ENCODE measurements around the gene GRK1.

GRK1 gene

DNA sequence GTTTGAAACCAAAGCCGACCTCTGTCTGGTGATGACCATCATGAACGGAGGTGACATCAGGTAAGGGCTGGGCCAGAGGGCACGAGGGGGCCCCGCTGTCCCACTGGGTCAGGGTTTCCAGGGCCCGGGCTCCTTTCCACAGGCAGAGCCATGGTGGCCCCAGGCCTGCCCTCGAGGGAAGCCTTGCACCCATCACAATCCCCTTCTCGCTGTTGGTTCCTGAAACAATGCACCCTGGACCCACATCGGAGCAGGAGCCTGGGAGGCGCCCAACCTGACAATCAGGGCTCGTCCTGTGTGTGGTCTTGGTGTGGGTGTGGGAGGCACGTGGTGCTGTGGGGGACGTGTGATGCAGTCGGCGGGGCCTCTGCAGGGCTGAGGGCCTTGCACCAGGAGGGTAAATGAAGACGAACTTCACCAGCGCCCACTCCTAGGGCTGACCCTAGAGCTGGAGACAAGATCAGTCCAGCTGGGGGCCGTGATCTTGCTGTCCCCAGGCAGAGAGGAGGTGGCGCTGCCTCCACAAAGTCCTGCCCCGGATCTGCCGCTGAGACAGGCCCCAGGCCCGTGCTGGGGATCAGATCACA, 2.8 kb downstream of the GRK1 start:
- TF ChIP-seq, protein P1, sequence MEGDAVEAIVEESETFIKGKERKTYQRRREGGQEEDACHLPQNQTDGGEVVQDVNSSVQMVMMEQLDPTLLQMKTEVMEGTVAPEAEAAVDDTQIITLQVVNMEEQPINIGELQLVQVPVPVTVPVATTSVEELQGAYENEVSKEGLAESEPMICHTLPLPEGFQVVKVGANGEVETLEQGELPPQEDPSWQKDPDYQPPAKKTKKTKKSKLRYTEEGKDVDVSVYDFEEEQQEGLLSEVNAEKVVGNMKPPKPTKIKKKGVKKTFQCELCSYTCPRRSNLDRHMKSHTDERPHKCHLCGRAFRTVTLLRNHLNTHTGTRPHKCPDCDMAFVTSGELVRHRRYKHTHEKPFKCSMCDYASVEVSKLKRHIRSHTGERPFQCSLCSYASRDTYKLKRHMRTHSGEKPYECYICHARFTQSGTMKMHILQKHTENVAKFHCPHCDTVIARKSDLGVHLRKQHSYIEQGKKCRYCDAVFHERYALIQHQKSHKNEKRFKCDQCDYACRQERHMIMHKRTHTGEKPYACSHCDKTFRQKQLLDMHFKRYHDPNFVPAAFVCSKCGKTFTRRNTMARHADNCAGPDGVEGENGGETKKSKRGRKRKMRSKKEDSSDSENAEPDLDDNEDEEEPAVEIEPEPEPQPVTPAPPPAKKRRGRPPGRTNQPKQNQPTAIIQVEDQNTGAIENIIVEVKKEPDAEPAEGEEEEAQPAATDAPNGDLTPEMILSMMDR (IDR thresholded peaks at IDR 0.05; ENCODE audit: low read depth, low read length, missing control alignments) = no peak
- DNase-seq (ENCODE audit: extremely low read depth, low read depth) = no peak
- H3K4me3 ChIP-seq (replicated peaks; ENCODE audit: low read depth, low read length) = no peak overlapping the region

DNA sequence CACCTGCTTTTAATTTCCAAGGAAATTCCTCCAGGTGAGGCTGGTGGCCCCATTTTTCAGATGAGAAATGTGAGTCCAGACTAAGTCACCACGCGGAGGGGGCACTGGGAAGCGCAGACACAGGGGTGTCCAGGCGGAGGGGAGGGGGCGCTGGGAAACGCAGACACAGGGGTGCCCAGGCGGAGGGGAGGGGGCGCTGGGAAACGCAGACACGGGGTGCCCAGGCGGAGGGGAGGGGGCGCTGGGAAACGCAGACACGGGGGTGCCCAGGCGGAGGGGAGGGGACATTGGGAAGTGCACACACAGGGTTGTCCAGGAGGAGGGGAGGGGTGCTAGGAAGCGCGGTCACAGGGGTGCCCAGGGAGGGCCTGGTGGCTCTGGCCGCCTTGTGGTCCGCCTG, 3.5 kb downstream of the GRK1 start:
- TF ChIP-seq, protein P1 (IDR thresholded peaks at IDR 0.05; ENCODE audit: low read depth, low read length, missing control alignments) = no peak
- H3K4me3 ChIP-seq (replicated peaks; ENCODE audit: low read depth, low read length) = no peak overlapping the region
- no peak for DNase-seq (ENCODE audit: extremely low read depth, low read depth)

DNA sequence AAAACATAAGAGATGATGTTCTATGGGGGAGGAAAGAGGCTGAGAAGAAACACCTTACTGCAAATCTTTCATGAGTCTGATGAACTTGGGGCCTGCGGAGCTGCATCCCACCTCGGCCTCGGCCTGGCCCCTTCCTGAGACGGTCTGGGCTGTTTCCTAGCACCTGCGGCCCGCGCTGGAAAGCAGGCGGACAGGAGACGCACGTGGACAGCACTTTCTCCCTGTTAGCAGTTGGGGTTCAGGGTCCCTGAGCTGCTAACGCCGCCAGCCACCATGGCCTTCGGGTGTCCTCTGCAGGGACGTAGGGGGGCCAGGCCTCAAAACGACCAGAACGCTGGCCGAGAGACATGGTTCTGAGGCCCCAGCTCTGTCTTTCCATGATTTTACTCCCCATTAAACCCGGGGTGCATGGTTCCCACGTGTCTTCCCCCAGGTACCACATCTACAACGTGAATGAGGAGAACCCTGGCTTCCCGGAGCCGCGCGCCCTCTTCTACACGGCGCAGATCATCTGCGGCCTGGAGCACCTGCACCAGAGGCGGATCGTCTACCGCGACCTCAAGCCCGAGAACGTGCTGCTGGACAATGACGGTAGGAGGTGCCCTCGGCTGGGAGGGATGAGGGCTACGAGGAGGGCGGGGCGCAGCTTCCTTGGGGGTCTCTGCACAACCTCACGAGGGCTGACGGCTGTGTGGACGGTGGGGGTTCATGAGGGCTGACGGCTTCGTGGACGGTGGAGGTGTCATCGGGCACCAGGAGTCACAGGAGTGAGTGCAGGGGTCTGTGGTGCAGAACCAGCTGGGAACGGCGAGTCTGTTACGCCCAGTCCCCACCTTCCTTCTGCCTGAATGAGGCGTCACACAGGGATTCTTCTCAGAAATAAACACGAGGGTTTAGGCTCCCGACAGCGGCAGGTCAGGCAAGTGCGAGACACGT, 4.3 kb downstream of the GRK1 start:
- H3K4me3 ChIP-seq (replicated peaks; ENCODE audit: low read depth, low read length) = no peak overlapping the region
- TF ChIP-seq, protein P1 (IDR thresholded peaks at IDR 0.05; ENCODE audit: low read depth, low read length, missing control alignments) = no peak
- no peak for DNase-seq (ENCODE audit: extremely low read depth, low read depth)

DNA sequence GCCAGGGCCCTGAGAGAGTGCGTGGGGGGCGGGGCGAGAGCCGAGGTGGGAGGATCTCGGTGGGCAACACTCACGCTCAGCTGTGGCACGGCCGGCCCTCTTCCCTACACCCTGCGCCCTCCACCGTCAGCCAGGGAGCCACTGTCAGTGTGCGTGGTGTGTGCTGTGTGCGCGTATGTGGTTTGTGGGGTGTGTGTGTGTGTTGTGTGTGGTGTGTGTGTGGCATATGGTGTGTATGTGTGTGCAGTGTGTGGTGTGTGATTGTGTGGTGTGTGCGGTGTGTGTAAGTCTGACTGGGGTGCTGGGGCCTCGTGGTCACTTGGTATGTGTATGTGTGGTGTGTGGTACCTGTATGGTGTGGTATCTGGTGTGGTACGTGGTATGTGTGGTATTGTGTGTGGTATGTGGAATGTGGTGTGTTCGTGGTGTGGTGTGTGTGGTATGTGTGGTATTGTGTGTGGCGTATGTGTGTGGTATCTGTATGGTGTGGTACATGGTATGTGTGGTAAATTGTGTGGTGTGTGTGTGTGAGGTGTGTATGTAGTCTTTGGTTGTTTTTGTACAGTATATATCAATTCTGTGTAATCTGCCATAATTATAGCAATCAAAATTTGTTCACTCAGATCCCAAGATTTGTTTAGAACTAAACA, 5.1 kb downstream of the GRK1 start:
- no peak for DNase-seq (ENCODE audit: extremely low read depth, low read depth)
- H3K4me3 ChIP-seq (replicated peaks; ENCODE audit: low read depth, low read length) = no peak overlapping the region
- TF ChIP-seq, protein P1 (IDR thresholded peaks at IDR 0.05; ENCODE audit: low read depth, low read length, missing control alignments) = no peak

DNA sequence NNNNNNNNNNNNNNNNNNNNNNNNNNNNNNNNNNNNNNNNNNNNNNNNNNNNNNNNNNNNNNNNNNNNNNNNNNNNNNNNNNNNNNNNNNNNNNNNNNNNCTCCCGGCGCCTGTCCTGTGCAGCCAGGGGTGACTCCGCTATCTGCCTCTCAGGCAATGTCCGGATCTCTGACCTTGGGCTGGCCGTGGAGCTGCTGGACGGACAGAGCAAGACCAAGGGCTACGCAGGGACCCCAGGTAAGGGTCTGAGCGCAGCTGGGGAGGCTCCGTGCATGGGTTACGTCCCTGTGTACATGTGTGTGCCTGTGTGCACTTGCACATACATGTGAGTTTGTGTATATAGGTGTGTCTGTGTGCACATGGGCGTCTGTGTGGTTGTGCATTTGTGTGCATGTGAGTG, 55.9 kb downstream of the GRK1 start:
- TF ChIP-seq, protein P1 (IDR thresholded peaks at IDR 0.05; ENCODE audit: low read depth, low read length, missing control alignments) = no peak
- no peak overlapping the region for H3K4me3 ChIP-seq (replicated peaks; ENCODE audit: low read depth, low read length)
- DNase-seq (ENCODE audit: extremely low read depth, low read depth) = no peak

DNA sequence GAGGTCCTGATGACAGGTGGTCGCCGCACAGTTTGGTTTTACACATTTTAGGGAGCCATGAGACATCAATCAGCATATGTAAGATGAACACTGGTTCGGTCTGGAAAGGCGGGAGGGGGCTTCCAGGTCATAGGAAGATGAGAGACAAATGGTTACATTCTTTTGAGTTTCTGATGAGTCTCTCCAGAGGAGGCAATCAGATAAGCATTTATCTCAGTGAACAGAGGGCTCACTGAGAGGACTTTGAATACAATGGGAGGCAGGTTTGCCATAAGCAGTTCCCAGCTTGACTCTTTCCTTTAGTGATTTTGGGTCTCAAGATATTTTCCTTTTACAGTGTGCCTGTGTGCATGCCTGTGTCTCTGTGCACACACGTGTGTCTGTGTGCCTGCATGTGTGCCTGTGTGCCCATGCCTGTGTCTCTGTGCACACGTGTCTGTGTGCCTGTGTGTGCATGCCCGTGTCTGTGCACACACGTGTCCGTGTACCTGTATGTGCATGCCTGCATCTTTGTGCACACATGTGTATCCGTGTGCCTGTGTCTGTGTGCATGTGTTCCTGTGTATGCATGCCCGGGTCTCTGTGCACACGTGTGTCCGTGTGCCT, 56.5 kb downstream of the GRK1 start:
- H3K4me3 ChIP-seq (replicated peaks; ENCODE audit: low read depth, low read length) = no peak overlapping the region
- DNase-seq (ENCODE audit: extremely low read depth, low read depth) = no peak
- TF ChIP-seq, protein P1 (IDR thresholded peaks at IDR 0.05; ENCODE audit: low read depth, low read length, missing control alignments) = no peak
